ENCODE results near the gene MACC1.

- TF ChIP-seq NFIC (IDR thresholded peaks at IDR 0.05; ENCODE audit: borderline replicate concordance) (no peak), GATA2 (CRISPR knock-in tag; IDR thresholded peaks at IDR 0.05) (no peak), POLR2AphosphoS5 (IDR thresholded peaks at IDR 0.05; ENCODE audit: low read depth, low read length) (no peak), CTCF (IDR thresholded peaks at IDR 0.05) (no peak), EP300 (IDR thresholded peaks at IDR 0.05; ENCODE audit: borderline replicate concordance in 1 of 2, low read depth in 1 of 2, low read length in 1 of 2) (no peak), MXI1 (IDR thresholded peaks at IDR 0.05; ENCODE audit: low read depth, low read length) (no peak)
- TF ChIP-seq, protein P1, sequence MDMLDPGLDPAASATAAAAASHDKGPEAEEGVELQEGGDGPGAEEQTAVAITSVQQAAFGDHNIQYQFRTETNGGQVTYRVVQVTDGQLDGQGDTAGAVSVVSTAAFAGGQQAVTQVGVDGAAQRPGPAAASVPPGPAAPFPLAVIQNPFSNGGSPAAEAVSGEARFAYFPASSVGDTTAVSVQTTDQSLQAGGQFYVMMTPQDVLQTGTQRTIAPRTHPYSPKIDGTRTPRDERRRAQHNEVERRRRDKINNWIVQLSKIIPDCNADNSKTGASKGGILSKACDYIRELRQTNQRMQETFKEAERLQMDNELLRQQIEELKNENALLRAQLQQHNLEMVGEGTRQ (IDR thresholded peaks at IDR 0.05; ENCODE audit: borderline replicate concordance, low read depth, low read length): no peak
Measured at GRCh38 chr7:20201380-20201779, 15.8 kb downstream of the MACC1 start.
